ENCODE results near the gene BAZ1A. TPM values are rescaled to one million over a fixed set of nuclear protein-coding genes. Genes with fewer than 3 reads are reported as not detected.

BAZ1A gene
- total RNA-seq (10 to 100 TPM; 44.7 to 51.7 TPM), total RNA-seq (176 to 219 reads per million in 2 donors)

GRCh38 chr14:34875031-34875922 is at the start of gene BAZ1A:
BAZ1A (minus strand) TSS chr14:34875360; CDS start chr14:34874604, 756 bp downstream.
- Mint-ChIP-seq H3K36me3 (ENCODE audit: low read depth) (peaks cover 6% of the 10 kb centered on the region), H3K4me1 (peaks cover 25% of the 10 kb centered on the region), H3K27me3 (no peaks in the 10 kb centered on the region), H3K27ac (peak within 1 kb of the TSS; percentile 98), H3K4me3 (peak within 1 kb of the TSS; percentile 100)
- ATAC-seq (peak; percentile 18), DNase-seq (peak; percentile 9 to 33 (median 20))
- no peaks in the 10 kb centered on the region for H3K9me3 ChIP-seq (ENCODE audit: control insufficient read depth, low read length, poor library complexity, severe bottlenecking)

GRCh38 chr14:34920339-34920738 is 45.2 kb upstream of the BAZ1A start:
- no peak overlapping the region for H3K27ac Mint-ChIP-seq

GRCh38 chr14:34913619-34914018 is 38.5 kb upstream of the BAZ1A start:
- ATAC-seq: no peak
- no peaks in the 10 kb centered on the region for H3K9me3 ChIP-seq (ENCODE audit: control insufficient read depth, low read length, poor library complexity, severe bottlenecking)
- Mint-ChIP-seq H3K4me3 (no peak overlapping the region), H3K4me1 (peaks cover 8% of the 10 kb centered on the region), H3K27ac (no peak overlapping the region), H3K27me3 (no peaks in the 10 kb centered on the region), H3K36me3 (ENCODE audit: low read depth) (no peaks in the 10 kb centered on the region)
- no peak for DNase-seq

More at GRCh38 chr14:34920339-34920738, 45.2 kb upstream of the BAZ1A start:
- no peaks in the 10 kb centered on the region for H3K9me3 ChIP-seq (ENCODE audit: control insufficient read depth, low read length, poor library complexity, severe bottlenecking)
- Mint-ChIP-seq H3K27me3 (no peaks in the 10 kb centered on the region), H3K36me3 (ENCODE audit: low read depth) (peaks cover 3% of the 10 kb centered on the region), H3K4me3 (no peak overlapping the region), H3K4me1 (no peaks in the 10 kb centered on the region)
- DNase-seq: no peak
- no peak for ATAC-seq

- ATAC-seq (no peak), DNase-seq (no peak)
- Mint-ChIP-seq H3K27me3 (no peaks in the 10 kb centered on the region), H3K4me3 (no peak overlapping the region), H3K27ac (no peak overlapping the region), H3K36me3 (ENCODE audit: low read depth) (no peaks in the 10 kb centered on the region), H3K4me1 (peaks cover 8% of the 10 kb centered on the region)
- no peaks in the 10 kb centered on the region for H3K9me3 ChIP-seq (ENCODE audit: control insufficient read depth, low read length, poor library complexity, severe bottlenecking)
Measured at GRCh38 chr14:34912966-34913365, 37.8 kb upstream of the BAZ1A start.

GRCh38 chr14:34912182-34912581 is 37.0 kb upstream of the BAZ1A start:
- Mint-ChIP-seq H3K27ac (peak overlapping the region; percentile 73), H3K36me3 (ENCODE audit: low read depth) (no peaks in the 10 kb centered on the region), H3K4me3 (no peak overlapping the region), H3K27me3 (no peaks in the 10 kb centered on the region), H3K4me1 (peaks cover 8% of the 10 kb centered on the region)
- DNase-seq: no peak
- no peak for ATAC-seq
- no peaks in the 10 kb centered on the region for H3K9me3 ChIP-seq (ENCODE audit: control insufficient read depth, low read length, poor library complexity, severe bottlenecking)

- Mint-ChIP-seq H3K4me1 (peaks cover 8% of the 10 kb centered on the region), H3K27ac (peak overlapping the region; percentile 73), H3K27me3 (no peaks in the 10 kb centered on the region), H3K36me3 (ENCODE audit: low read depth) (no peaks in the 10 kb centered on the region), H3K4me3 (no peak overlapping the region)
- no peaks in the 10 kb centered on the region for H3K9me3 ChIP-seq (ENCODE audit: control insufficient read depth, low read length, poor library complexity, severe bottlenecking)
- DNase-seq (no peak), ATAC-seq (no peak)
Measured at GRCh38 chr14:34911209-34912150, 36.3 kb upstream of the BAZ1A start.

GRCh38 chr14:34906287-34906686 is 31.1 kb upstream of the BAZ1A start:
- H3K27ac Mint-ChIP-seq: no peak overlapping the region
- DNase-seq: no peak
- H3K9me3 ChIP-seq (ENCODE audit: control insufficient read depth, low read length, poor library complexity, severe bottlenecking): no peaks in the 10 kb centered on the region
- H3K4me1 Mint-ChIP-seq: no peaks in the 10 kb centered on the region
- no peaks in the 10 kb centered on the region for H3K27me3 Mint-ChIP-seq
- no peak overlapping the region for H3K4me3 Mint-ChIP-seq
- no peak for ATAC-seq
- H3K36me3 Mint-ChIP-seq (ENCODE audit: low read depth): no peaks in the 10 kb centered on the region

GRCh38 chr14:34895277-34895676 is 20.1 kb upstream of the BAZ1A start:
- no peak for ATAC-seq
- Mint-ChIP-seq H3K36me3 (ENCODE audit: low read depth) (no peaks in the 10 kb centered on the region), H3K27me3 (no peaks in the 10 kb centered on the region), H3K4me3 (no peak overlapping the region), H3K4me1 (peaks cover 5% of the 10 kb centered on the region), H3K27ac (no peak overlapping the region)
- no peak for DNase-seq
- H3K9me3 ChIP-seq (ENCODE audit: control insufficient read depth, low read length, poor library complexity, severe bottlenecking): no peaks in the 10 kb centered on the region

GRCh38 chr14:34890937-34891336 is 15.8 kb upstream of the BAZ1A start:
- Mint-ChIP-seq H3K4me3 (no peak overlapping the region), H3K36me3 (ENCODE audit: low read depth) (no peaks in the 10 kb centered on the region), H3K4me1 (peaks cover 5% of the 10 kb centered on the region), H3K27me3 (no peaks in the 10 kb centered on the region), H3K27ac (no peak overlapping the region)
- no peaks in the 10 kb centered on the region for H3K9me3 ChIP-seq (ENCODE audit: control insufficient read depth, low read length, poor library complexity, severe bottlenecking)
- DNase-seq (no peak), ATAC-seq (no peak)

GRCh38 chr14:34888186-34888585 is 13.0 kb upstream of the BAZ1A start:
- Mint-ChIP-seq H3K36me3 (ENCODE audit: low read depth) (no peaks in the 10 kb centered on the region), H3K27ac (no peak overlapping the region), H3K4me3 (no peak overlapping the region), H3K27me3 (no peaks in the 10 kb centered on the region), H3K4me1 (peaks cover 5% of the 10 kb centered on the region)
- H3K9me3 ChIP-seq (ENCODE audit: control insufficient read depth, low read length, poor library complexity, severe bottlenecking): no peaks in the 10 kb centered on the region
- no peak for DNase-seq
- ATAC-seq: no peak

- H3K27ac Mint-ChIP-seq: no peak overlapping the region
- H3K36me3 Mint-ChIP-seq (ENCODE audit: low read depth): no peaks in the 10 kb centered on the region
- H3K4me3 Mint-ChIP-seq: no peak overlapping the region
- no peaks in the 10 kb centered on the region for H3K4me1 Mint-ChIP-seq
- ATAC-seq (no peak), DNase-seq (no peak)
- H3K27me3 Mint-ChIP-seq: no peaks in the 10 kb centered on the region
- H3K9me3 ChIP-seq (ENCODE audit: control insufficient read depth, low read length, poor library complexity, severe bottlenecking): no peaks in the 10 kb centered on the region
Measured at GRCh38 chr14:34883954-34884353, 8.8 kb upstream of the BAZ1A start.

GRCh38 chr14:34874386-34875030 is 652 bp downstream of the BAZ1A start:
- Mint-ChIP-seq H3K4me3 (peak overlapping the region; percentile 100), H3K4me1 (peaks cover 32% of the 10 kb centered on the region), H3K27ac (peak overlapping the region; percentile 98), H3K36me3 (ENCODE audit: low read depth) (peaks cover 6% of the 10 kb centered on the region), H3K27me3 (no peaks in the 10 kb centered on the region)
- H3K9me3 ChIP-seq (ENCODE audit: control insufficient read depth, low read length, poor library complexity, severe bottlenecking): no peaks in the 10 kb centered on the region
- DNase-seq (peak; percentile 26 to 33 (median 30)), ATAC-seq (peak; percentile 56)

All from T-helper 17 cell (primary cell).